ENCODE measurements around the gene SYT8.

The SYT8 gene

GRCh38 chr11:1860108-1860507 lies 25.3 kb downstream of the SYT8 start:
- DNase-seq (ENCODE audit: low spot score) = no peak

GRCh38 chr11:1861435-1862411 lies 26.9 kb downstream of the SYT8 start:
- no peak for DNase-seq (ENCODE audit: low spot score)

DNA sequence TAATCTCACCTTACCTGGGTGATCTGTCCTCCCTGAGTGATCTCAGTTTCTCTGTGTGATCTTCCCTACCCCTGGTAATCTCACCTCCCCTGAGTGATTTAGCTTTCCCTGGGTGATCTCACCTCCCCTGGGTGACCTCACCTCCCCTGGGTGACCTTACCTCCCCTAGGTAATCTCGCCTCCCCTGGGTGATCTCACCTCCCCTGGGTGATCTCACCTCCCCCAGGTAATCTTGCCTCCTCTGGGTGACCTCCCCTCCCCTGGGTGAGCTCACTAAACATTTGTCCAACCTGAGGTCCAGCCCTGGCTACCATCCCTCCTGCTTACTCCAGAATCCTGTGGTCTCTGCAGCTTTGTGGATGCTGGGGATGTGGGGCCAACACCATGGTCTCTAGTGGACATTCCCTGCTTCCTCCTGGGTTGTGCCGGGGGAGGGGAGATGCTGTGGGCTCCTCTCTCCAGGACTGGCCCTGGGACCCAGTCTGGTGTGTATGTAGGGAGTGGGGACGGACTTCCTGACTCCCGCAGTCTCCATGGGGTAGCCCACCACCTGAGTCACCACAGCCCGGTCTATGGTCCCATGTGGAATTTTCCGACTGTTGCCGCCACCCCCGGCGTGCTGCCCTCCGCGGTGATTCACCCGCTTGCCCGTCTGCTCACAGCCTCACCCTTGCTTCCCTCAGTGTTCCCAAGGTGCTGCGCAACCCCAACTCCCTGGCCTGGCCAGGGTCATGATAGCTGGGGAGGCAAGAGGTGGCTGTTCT lies 28.0 kb downstream of the SYT8 start:
- no peak for DNase-seq (ENCODE audit: low spot score)

DNA sequence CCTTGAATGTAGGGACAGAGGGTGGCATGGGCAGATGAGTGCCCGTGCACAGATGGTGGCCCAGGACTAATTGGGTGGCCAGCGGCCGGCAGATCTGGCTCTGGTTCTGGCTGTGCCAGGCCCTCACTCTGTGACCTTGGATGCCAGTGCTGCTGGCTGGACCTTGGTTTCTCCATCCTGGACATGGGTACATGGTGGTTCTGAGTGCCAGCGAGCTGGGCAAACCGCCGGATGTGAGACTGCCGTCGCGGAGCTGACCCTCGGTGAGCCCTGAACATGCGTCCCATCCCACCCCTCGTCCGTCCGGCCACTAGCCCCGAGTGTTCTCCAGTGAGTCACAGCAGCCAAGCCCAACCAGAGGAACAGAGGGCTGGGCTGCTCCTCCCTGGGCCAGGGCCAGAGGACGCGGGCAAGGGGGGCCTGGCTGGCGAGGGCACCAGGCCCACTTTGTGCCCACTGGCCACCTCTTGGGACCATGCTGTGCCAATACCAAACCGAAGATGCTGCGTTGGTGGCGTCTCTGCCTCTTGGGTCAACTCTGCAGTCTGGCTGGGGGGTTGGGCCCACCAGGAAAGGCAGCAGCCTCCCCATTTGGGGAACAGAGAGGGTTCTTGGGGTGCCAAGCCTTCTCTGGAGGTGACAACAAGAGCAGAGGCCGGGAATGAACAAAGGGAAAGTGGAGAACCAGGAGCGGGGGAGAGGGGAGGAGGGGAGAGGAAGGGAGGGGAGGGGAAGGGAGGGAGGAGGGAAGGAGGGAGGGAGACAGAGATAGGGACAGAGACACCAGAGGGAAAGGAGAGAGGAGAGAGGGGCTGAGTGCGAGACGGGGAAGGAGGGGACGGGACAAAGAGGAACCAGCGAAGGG lies 28.8 kb downstream of the SYT8 start:
- DNase-seq (ENCODE audit: low spot score) = no peak

DNA sequence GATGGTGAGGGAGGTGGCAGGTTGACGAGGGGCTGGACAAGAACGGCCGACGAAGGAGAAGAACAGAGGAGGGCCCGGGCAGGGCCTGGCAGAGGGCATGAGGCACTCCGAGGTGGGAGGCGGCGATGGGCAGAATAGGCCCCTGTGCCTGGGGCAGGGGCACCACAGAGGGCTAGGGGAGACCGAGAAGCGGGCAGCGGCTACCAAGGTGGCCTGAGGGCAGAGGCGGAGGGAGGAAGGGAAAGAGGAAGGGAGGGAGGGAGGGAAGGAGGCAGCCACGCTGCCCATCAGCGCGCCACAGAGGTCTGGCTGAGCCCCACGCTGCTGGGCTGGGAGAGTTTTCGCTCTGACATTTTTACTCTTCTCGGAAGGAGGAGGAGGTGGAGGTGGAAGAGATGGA lies 29.4 kb downstream of the SYT8 start:
- DNase-seq (ENCODE audit: low spot score) = no peak

- no peak for DNase-seq (ENCODE audit: low spot score)
Observed at GRCh38 chr11:1864831-1865665, 30.3 kb downstream of the SYT8 start.

DNA sequence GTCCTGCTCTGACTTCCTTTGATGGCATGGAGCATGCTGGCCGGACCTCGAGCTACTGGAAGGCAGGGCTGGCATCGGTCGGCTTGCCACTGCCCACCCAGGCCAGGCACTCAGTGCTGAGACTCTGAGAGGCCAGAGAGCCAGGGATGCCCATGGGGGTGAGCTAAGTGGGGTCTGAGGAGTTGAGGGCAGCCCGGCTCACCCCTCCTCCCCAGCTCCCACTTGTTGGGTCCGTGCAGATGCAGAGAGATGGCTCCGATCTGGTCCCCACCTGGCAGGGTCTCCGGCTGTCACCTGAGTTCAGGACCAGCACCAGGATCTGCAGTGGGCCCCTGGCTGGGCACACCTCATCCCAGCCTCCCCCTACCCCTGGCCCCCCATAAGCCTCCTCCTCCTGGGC lies 31.4 kb downstream of the SYT8 start:
- DNase-seq (ENCODE audit: low spot score) = no peak

DNA sequence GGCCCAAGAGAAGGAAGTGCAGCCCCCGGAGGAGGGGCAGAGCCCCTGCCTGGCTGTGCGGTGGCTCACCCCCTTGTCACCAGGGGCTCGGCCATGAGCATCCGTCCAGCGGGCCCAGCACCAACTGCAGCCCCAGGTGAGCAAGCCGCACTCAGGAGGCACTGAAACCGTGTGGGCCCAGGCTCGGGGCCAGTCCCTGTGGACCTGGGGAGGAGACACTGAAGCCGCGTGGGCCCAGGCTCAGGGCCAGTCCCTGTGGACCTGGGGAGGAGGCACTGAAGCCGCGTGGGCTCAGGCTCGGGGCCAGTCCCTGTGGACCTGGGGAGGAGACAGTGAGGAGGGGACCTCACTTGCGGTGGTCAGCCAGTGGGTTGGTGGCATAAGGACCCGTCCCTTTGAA lies 32.0 kb downstream of the SYT8 start:
- DNase-seq (ENCODE audit: low spot score) = no peak

GRCh38 chr11:1867381-1867780 lies 32.6 kb downstream of the SYT8 start:
- no peak for DNase-seq (ENCODE audit: low spot score)

- no peak for DNase-seq (ENCODE audit: low spot score)
Observed at GRCh38 chr11:1868056-1868635, 33.4 kb downstream of the SYT8 start.

DNA sequence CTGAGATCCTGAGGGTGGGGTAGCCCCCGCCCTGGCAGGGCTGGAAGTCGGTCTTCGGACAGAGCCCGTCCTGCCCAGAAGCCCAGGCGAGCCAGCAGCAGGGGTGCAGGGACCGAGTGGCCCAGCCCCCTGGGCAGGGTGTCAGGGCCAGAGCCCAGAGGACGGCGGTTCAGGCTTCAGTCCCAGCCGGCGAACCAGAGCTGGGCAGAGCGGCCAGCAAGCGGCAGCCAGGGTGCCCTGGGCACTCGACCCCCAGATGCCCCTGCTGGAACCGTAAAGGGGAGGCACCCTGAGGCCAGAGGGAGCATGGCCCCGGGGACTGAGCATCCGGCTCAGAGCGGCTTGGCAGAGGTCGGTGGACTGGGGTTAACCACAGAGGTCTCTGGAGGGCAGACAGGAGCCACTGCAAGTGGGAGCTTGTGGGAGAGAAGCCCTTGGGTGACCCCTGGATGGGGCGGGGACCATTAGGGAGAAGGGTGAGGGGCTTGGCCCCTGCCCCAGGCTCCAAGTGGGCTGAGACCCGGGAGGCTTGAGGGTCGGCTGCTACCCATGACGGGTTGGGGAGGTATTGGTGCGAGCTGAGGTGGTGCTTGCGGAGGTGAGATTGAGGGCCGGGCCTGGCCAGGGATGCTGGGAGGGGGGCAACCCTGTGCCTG lies 34.0 kb downstream of the SYT8 start:
- no peak for DNase-seq (ENCODE audit: low spot score)

DNA sequence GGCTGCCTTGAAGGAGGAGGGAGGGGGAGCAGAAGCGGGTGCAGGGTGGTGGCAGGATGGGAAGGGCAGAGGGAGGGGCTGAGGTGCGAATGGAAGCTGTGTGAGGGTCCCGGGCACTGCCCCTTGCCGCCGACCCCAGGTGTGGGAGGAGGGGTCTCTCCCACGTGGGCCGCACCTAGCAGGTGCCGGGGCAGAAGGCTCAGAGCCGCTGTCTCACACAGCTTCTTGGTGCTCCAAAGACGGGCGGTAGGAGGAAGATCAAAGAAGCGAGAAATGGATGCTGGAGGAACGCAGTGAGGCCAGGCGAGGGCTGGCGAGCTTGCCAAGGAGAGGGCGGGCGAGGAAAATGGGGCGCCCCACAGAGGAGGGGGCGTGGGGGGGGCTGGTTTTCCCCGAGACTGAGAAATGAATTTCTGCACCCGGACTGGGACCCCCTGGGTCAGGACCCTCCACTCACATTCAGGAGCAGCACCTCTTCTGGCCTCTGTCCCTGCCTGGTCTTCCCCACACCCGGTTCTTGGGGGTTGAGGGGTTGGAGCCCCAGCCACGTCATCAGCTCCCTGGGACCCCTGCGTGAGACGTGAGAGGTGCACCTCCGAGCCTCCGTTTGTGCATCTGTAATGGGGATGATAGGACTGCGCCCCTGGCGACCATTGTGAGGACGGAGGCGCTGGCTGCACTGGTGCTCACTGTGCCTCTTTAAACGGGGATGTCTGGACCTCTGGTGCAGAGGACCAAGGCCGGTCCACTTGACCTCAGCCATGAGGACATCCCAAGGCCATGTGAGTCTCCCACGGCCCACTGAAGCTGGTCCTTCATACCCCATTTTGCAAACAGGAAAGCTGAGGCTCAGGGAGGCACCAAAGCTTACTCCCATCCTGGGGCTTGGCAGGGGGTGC lies 34.9 kb downstream of the SYT8 start:
- no peak for DNase-seq (ENCODE audit: low spot score)

GRCh38 chr11:1870326-1870696 lies 35.5 kb downstream of the SYT8 start:
- DNase-seq (ENCODE audit: low spot score) = no peak

GRCh38 chr11:1870721-1871466 lies 36.1 kb downstream of the SYT8 start:
- no peak for DNase-seq (ENCODE audit: low spot score)

- no peak for DNase-seq (ENCODE audit: low spot score)
Observed at GRCh38 chr11:1871531-1871930, 36.7 kb downstream of the SYT8 start.

GRCh38 chr11:1872267-1872985 lies 37.6 kb downstream of the SYT8 start:
- DNase-seq (ENCODE audit: low spot score) = no peak

- no peak for DNase-seq (ENCODE audit: low spot score)
Observed at GRCh38 chr11:1873048-1873812, 38.4 kb downstream of the SYT8 start.

Measured in hematopoietic multipotent progenitor cell treated with erythropoietin and hydrocortisone succinate and interleukin-3 and kit ligand, for 17 days (in vitro differentiated cells).